Psoas muscle (tissue), 8 donors: ENCODE measurements around the gene ST6GAL1. TPM values are rescaled to one million over a fixed set of nuclear protein-coding genes. Genes with fewer than 3 reads are reported as not detected.

Experiments used
- ATAC-seq, 4 donors: fragments of 200-7000 bp; cut with Tn5 transposase; one replicate each; pipeline ENCODE4 v1.9.1; 2020; ENCODE audit warnings: moderate library complexity in 3 of 4, mild to moderate bottlenecking in 2 of 4
- DNase-seq, 2 donors: peaks; one replicate each; pipeline ENCODE4 v3.0.0-alpha.2; 2020
- H3K27ac ChIP-seq: fragments of 200-600 bp; one replicate; pipeline ENCODE4 v1.8.0; 2022
- H3K27me3 ChIP-seq, 3 donors: fragments of 200-600 bp in 1 of 3; one replicate each; pipeline versions ENCODE4 v1.6.1 to v1.8.0; 2013 to 2022; ENCODE audit warnings: low read length in 2 of 3, mild to moderate bottlenecking in 2 of 3, moderate library complexity in 1 of 3; ENCODE audit not compliant: insufficient read depth in 3 of 3
- H3K36me3 ChIP-seq, 2 donors: fragments of 200-600 bp in 1 of 2; one replicate each; pipeline versions ENCODE4 v1.6.1 to v1.8.0; 2013 to 2022; ENCODE audit warnings: low read depth in 1 of 2, mild to moderate bottlenecking in 1 of 2, moderate library complexity in 1 of 2; ENCODE audit not compliant: insufficient read depth in 1 of 2
- H3K4me1 ChIP-seq: fragments of 200-600 bp; one replicate; pipeline ENCODE4 v1.8.0; 2022
- H3K4me3 ChIP-seq: fragments of 200-600 bp; one replicate; pipeline ENCODE4 v1.8.0; 2022; ENCODE audit warnings: mild to moderate bottlenecking
- H3K9me3 ChIP-seq: fragments of 200-600 bp; one replicate; pipeline ENCODE4 v1.8.0; 2022
- CTCF ChIP-seq: fragments of 200-600 bp; IDR thresholded peaks from one replicate; pipeline ENCODE4 v1.8.0; 2022; ENCODE audit warnings: antibody characterized with exemption
- WGBS, 3 donors: extraction: QIAGEN DNeasy Blood & Tissue Kit; methylation state at CpG; one replicate each; pipeline versions ENCODE4 v1.1.6 to v1.1.7; 2013; 5-methylcytosine and 5-hydroxymethylcytosine counted together
- intact Hi-C, 2 donors: fragments of 100-400 bp; cut with DNase I; formaldehyde crosslinking; loops; one replicate each; pipeline versions ENCODE4 v1.11.0 to v1.14.2; 2022
- polyA plus RNA-seq, 3 donors: library from polyadenylated mRNA; stranded (reverse); fragments of 200-250 nt; gene quantifications; one replicate each; pipeline ENCODE4 v1.2.3, GENCODE V29; 2013
- total RNA-seq, 4 donors: library from RNA; stranded (reverse); fragmentation: NEBNext Ultra II Directional in 2 of 4; extraction: Animal tissue kit (Norgen Biotek cat#: 25700) in 2 of 4; gene quantifications; one replicate each; pipeline versions ENCODE4 v1.2.1 to v1.2.4, GENCODE V29; 2021 to 2023
- donor health status: healthy with polysubstance abuse.
- donor health status: DM: no; HTN: no; CAD: no; lungs with moderate emphysema.
- donor health status: Bipolar disorder and iron deficiency.
- donor health status: healthy.
- donor health status: DM: yes; HTN: yes; CAD: no.
- donor health status: DM: no; HTN: no; CAD: no.
- donor health status: DM: no; HTN: no; CAD: no.
- donor health status: DM: yes; HTN: yes; CAD: no.

ST6GAL1 gene
- total and polyA plus RNA-seq, 7 donors: 4.2 to 25.0 (median 15.3) TPM

GRCh38 chr3:187017511-187018230, 87.3 kb downstream of the ST6GAL1 start:
- H3K27me3 ChIP-seq: no peaks in the 10 kb centered on the region
- H3K27ac ChIP-seq: no peak overlapping the region
- no peak overlapping the region for H3K4me3 ChIP-seq
- H3K9me3 ChIP-seq: no peaks in the 10 kb centered on the region
- WGBS, 3 donors: 58 to 66% (median 62%) methylated on average over 17 of the region's 17 CpGs
- no peak for ATAC-seq
- H3K4me1 ChIP-seq: no peaks in the 10 kb centered on the region
- no peak for TF ChIP-seq CTCF
- no peak for DNase-seq
- intact Hi-C loops: no loop called here
- H3K36me3 ChIP-seq: no peaks in the 10 kb centered on the region

- intact Hi-C loops: no loop called here
- H3K4me3 ChIP-seq: no peak overlapping the region
- TF ChIP-seq CTCF: no peak
- 93 to 96% (median 93%) methylated on average over 4 of the region's 4 CpGs for WGBS, 3 donors
- no peaks in the 10 kb centered on the region for H3K9me3 ChIP-seq
- H3K36me3 ChIP-seq: no peaks in the 10 kb centered on the region
- DNase-seq: no peak
- ATAC-seq: no peak
- H3K27me3 ChIP-seq: no peaks in the 10 kb centered on the region
- no peak overlapping the region for H3K27ac ChIP-seq
- H3K4me1 ChIP-seq: no peaks in the 10 kb centered on the region
Measured at GRCh38 chr3:187019542-187020072, 89.3 kb downstream of the ST6GAL1 start.

- no peak for TF ChIP-seq CTCF
- 91 to 95% (median 91%) methylated on average over 3 of the region's 3 CpGs for WGBS, 3 donors
- no peaks in the 10 kb centered on the region for H3K9me3 ChIP-seq
- H3K27ac ChIP-seq: no peak overlapping the region
- intact Hi-C loops: no loop called here
- no peaks in the 10 kb centered on the region for H3K4me1 ChIP-seq
- ATAC-seq: no peak
- no peak for DNase-seq
- no peaks in the 10 kb centered on the region for H3K36me3 ChIP-seq
- H3K4me3 ChIP-seq: no peak overlapping the region
- H3K27me3 ChIP-seq: no peaks in the 10 kb centered on the region
Measured at GRCh38 chr3:187020376-187020775, 90.0 kb downstream of the ST6GAL1 start.

GRCh38 chr3:187021748-187022402, 91.5 kb downstream of the ST6GAL1 start:
- DNase-seq (no peak), ATAC-seq (no peak)
- no peaks in the 10 kb centered on the region for H3K4me1 ChIP-seq
- TF ChIP-seq CTCF: no peak
- no peak overlapping the region for H3K27ac ChIP-seq
- H3K36me3 ChIP-seq: no peaks in the 10 kb centered on the region
- intact Hi-C loops: no loop called here
- 92 to 94% (median 93%) methylated on average over 6 of the region's 6 CpGs for WGBS, 3 donors
- no peak overlapping the region for H3K4me3 ChIP-seq
- no peaks in the 10 kb centered on the region for H3K9me3 ChIP-seq
- H3K27me3 ChIP-seq: no peaks in the 10 kb centered on the region
